Thyroid gland (tissue), 4 donors: ENCODE results near the gene OR1F1. TPM values are rescaled to one million over a fixed set of nuclear protein-coding genes. Genes with fewer than 3 reads are reported as not detected.
"Not testable (repeated sequence)": the region's sequence is repeated elsewhere in the genome, so short reads cannot be mapped to it uniquely, and the experiment has no call there.

ENCODE experiments used
- DNase-seq, 2 donors: peaks; one replicate each; pipeline ENCODE4 v3.0.0-alpha.2; 2019
- H3K27ac ChIP-seq, 3 donors: fragments of 200-600 bp; sonication (generic); 1 replicate in 2 of 3; 2 replicates in 1 of 3; pipeline ENCODE4 v1.5.1; 2016 to 2019; ENCODE audit warnings: mild to moderate bottlenecking in 1 of 3, moderate library complexity in 1 of 3
- H3K27me3 ChIP-seq: fragments of 200-600 bp; sonication (generic); one replicate; pipeline ENCODE4 v1.5.1; 2019
- H3K36me3 ChIP-seq, 2 donors: fragments of 200-600 bp; sonication (generic); one replicate each; pipeline ENCODE4 v1.5.1; 2016 to 2019
- H3K4me1 ChIP-seq, 2 donors: fragments of 200-600 bp; sonication (generic); one replicate each; pipeline ENCODE4 v1.5.1; 2017 to 2019
- H3K4me3 ChIP-seq, 3 donors: fragments of 200-600 bp; sonication (generic); replicated peaks in 1 of 3; 1 replicate in 2 of 3; 2 replicates in 1 of 3; pipeline ENCODE4 v1.5.1; 2016; ENCODE audit warnings: mild to moderate bottlenecking in 1 of 3
- H3K9me3 ChIP-seq: fragments of 200-600 bp; sonication (generic); one replicate; pipeline ENCODE4 v1.5.1; 2017
- CTCF ChIP-seq, 6 experiments: fragments of 200-600 bp in 3 of 6; fragments of 450-650 bp in 3 of 6; sonication (generic) in 3 of 6; IDR thresholded peaks; one replicate each; pipeline ENCODE4 v1.5.1; 2016 to 2019; ENCODE audit warnings: antibody characterized with exemption in 6 of 6, mild to moderate bottlenecking in 2 of 6, inconsistent platforms in 1 of 6, moderate library complexity in 1 of 6
- POLR2A ChIP-seq, 2 donors: fragments of 450-650 bp; IDR thresholded peaks; one replicate each; pipeline ENCODE4 v1.6.1; 2017; ENCODE audit warnings: antibody characterized with exemption in 2 of 2, mild to moderate bottlenecking in 2 of 2, moderate library complexity in 1 of 2
- WGBS, 2 donors: methylation state at CpG; one replicate each; pipeline ENCODE4 v1.1.5; 2017; 5-methylcytosine and 5-hydroxymethylcytosine counted together
- intact Hi-C: fragments of 100-400 bp; cut with DNase I; formaldehyde crosslinking; loops from one replicate; pipeline ENCODE4 v1.15.1; 2023
- total RNA-seq, 4 donors: library from RNA; depleted of rRNA; stranded (reverse); fragments of >200 nt; gene quantifications; one replicate each; pipeline ENCODE4 v1.2.3, GENCODE V29; 2016

OR1F1 gene
- total RNA-seq: not detected

- TF ChIP-seq CTCF (IDR thresholded peaks at IDR 0.05) (no peak), POLR2A (IDR thresholded peaks at IDR 0.05) (no peak)
- H3K4me1 ChIP-seq: peaks cover 7 to 24% of the 10 kb centered on the region in 2 donors
- H3K9me3 ChIP-seq: no peaks in the 10 kb centered on the region
- H3K27me3 ChIP-seq: peaks cover 53% of the 10 kb centered on the region
- H3K36me3 ChIP-seq: no peaks in the 10 kb centered on the region
- 3 to 4% methylated on average over 50 of the region's 51 CpGs for WGBS, 2 donors
- no peak for DNase-seq
- intact Hi-C loops: no loop called here
- H3K27ac ChIP-seq: no peak within 1 kb of the TSS
- H3K4me3 ChIP-seq: no peak within 1 kb of the TSS
These were observed at the start of gene OR1F1 for GRCh38 chr16:3187798-3188674. OR1F1 (plus strand) TSS chr16:3188204.

GRCh38 chr16:3138342-3138741, 49.7 kb upstream of the OR1F1 start:
- Histone ChIP-seq H3K4me3 (no peak overlapping the region), H3K4me1 (peaks cover 8 to 10% of the 10 kb centered on the region in 2 donors), H3K9me3 (no peaks in the 10 kb centered on the region), H3K27ac (no peak overlapping the region), H3K36me3 (peaks cover 0 to 9% of the 10 kb centered on the region in 2 donors), H3K27me3 (no peaks in the 10 kb centered on the region)
- intact Hi-C loops: no loop called here
- WGBS, 2 donors: 91 to 93% methylated on average over 4 to 13 of the region's 21 CpGs
- no peak for DNase-seq
- TF ChIP-seq CTCF (IDR thresholded peaks at IDR 0.05): no peak
- TF ChIP-seq POLR2A (IDR thresholded peaks at IDR 0.05): no peak

GRCh38 chr16:3138823-3139426, 49.1 kb upstream of the OR1F1 start:
- TF ChIP-seq POLR2A (IDR thresholded peaks at IDR 0.05) (no peak), CTCF (IDR thresholded peaks at IDR 0.05) (no peak)
- H3K9me3 ChIP-seq: no peaks in the 10 kb centered on the region
- H3K27me3 ChIP-seq: no peaks in the 10 kb centered on the region
- peaks cover 0 to 9% of the 10 kb centered on the region in 2 donors for H3K36me3 ChIP-seq
- H3K4me1 ChIP-seq: peaks cover 2 to 4% of the 10 kb centered on the region in 2 donors
- 87 to 97% methylated on average over 10 to 14 of the region's 14 CpGs for WGBS, 2 donors
- H3K4me3 ChIP-seq: no peak overlapping the region
- H3K27ac ChIP-seq: no peak overlapping the region
- no peak for DNase-seq
- intact Hi-C loops: no loop called here

GRCh38 chr16:3139561-3139960, 48.4 kb upstream of the OR1F1 start:
- H3K27me3 ChIP-seq, H3K27ac ChIP-seq, H3K4me1 ChIP-seq, H3K9me3 ChIP-seq, H3K36me3 ChIP-seq, intact Hi-C loops, H3K4me3 ChIP-seq, DNase-seq: not testable (repeated sequence)
- 87 to 90% methylated on average over 9 of the region's 9 CpGs for WGBS, 2 donors

GRCh38 chr16:3140603-3141427, 47.2 kb upstream of the OR1F1 start:
- Histone ChIP-seq H3K4me3 (no peak overlapping the region), H3K27me3 (no peaks in the 10 kb centered on the region), H3K36me3 (peaks cover 0 to 9% of the 10 kb centered on the region in 2 donors), H3K27ac (no peak overlapping the region), H3K4me1 (peaks cover 0 to 2% of the 10 kb centered on the region in 2 donors), H3K9me3 (no peaks in the 10 kb centered on the region)
- TF ChIP-seq POLR2A (IDR thresholded peaks at IDR 0.05) (no peak), CTCF (IDR thresholded peaks at IDR 0.05) (no peak)
- intact Hi-C loops: no loop called here
- WGBS, 2 donors: 93 to 95% methylated on average over 40 to 50 of the region's 69 CpGs
- no peak for DNase-seq
